SHP77 treated with DMSO at 0.1 percent for 48 hours (cell line): ENCODE data around the gene FGGY.
"Not testable (repeated sequence)": the region's sequence is repeated elsewhere in the genome, so short reads cannot be mapped to it uniquely, and the experiment has no call there.

ENCODE experiments used
- DNase-seq: peaks from one replicate; lab custom pipeline; 2025; lab: John Stamatoyannopoulos, UW

FGGY gene

GRCh38 chr1:59639266-59639665 lies 342.4 kb downstream of the FGGY start:
- no peak for DNase-seq

DNA sequence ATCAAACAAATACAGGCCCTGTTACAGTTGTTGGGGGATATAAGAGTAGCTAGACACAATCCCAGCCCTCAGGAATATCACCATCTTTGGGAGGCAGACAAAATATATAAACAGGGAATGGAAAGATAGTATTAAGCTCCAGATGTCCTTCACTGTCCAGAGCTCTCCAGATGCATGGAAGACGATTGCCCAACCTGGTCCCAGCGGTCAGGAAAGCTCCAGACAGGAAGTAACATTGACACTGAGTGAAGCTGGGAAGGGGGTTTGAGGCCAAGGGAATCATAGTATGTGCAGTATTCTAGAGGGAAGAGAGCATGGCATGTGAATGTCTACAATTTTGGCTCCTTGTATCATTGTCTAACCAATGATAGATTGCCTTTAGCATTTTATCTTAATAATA lies 344.0 kb downstream of the FGGY start:
- DNase-seq = no peak

DNA sequence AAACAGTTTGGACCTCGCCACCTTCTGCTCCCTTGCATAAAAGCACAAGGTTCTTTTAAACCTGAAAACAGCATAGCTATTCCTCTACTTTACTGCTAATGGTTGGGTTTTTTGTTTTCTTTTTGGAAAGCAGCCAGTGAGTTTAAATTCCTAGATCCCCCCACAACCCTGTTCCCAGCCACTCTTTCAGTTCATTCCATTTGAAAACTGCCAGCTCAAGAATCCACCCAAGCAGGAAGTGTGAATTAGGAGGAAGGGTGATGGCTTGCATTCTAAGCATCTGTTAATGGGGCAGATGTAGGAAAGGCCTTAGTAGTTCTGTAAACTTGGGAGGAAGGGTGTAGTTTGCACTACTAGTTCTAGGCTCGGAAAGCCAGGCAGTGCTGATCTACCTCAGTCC lies 344.9 kb downstream of the FGGY start:
- no peak for DNase-seq

- DNase-seq = no peak
These were observed 346.6 kb downstream of the FGGY start for GRCh38 chr1:59643526-59643925.

DNA sequence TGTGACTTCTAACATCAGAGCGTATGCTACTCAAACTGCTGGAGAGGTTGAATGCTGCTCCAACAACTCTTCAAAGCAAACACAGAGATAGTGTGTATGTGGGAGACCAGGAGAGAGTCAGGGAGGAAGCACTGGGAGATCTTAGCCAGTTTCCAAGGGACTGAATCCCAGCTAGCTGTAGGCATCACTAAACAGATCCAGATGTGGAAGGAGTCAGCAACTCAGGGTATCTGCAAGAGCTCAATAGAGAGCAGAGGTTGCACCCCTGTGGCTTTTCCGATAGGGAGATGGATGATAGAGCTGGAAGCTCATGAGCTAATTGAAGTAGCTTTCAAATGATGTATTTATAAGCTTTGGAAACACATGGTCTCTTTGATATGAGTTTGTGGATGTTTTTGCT lies 349.0 kb downstream of the FGGY start:
- no peak for DNase-seq

DNA sequence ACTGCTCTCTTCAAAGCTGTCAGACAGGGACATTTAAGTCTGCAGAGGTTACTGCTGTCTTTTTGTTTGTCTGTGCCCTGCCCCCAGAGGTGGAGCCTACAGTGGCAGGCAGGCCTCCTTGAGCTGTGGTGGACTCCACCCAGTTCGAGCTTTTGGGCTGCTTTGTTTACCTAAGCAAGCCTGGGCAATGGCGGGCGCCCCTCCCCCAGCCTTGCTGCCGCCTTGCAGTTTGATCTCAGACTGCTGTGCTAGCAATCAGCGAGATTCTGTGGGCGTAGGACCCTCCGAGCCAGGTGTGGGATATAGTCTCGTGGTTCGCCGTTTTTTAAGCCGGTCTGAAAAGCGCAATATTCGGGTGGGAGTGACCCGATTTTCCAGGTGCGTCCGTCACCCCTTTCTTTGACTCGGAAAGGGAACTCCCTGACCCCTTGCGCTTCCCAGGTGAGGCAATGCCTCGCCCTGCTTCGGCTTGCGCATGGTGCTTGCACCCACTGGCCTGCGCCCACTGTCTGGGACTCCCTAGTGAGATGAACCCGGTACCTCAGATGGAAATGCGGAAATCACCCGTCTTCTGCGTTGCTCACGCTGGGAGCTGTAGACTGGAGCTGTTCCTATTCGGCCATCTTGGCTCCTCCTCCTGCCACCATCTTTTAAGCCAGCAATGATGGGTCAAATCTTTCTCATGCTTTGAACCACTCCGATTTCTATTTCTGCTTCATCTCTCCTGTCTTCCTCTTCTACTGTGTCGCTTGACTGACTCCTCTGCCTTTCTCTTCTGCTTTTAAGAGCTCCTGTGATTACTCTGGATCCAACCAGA lies 356.5 kb downstream of the FGGY start:
- not testable (repeated sequence) for DNase-seq

DNA sequence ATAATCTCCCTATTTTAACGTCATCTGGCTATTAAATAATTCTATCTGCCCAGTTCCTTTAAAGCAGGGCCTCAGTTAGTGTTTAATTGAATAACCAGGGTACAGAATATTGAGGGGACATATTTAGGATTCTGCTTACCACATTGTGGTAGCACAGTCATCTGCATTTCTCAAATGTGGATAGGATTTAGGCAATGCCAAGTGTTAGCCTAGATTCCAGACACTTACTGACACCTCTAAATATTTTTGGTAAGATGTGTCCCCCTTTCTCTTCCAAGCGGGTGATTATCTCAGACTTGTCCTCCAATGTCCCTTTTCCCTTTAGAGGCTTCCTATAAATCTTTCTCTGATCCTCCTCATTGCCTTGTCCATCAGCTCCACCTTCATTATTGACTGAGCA lies 357.1 kb downstream of the FGGY start:
- DNase-seq = no peak

DNA sequence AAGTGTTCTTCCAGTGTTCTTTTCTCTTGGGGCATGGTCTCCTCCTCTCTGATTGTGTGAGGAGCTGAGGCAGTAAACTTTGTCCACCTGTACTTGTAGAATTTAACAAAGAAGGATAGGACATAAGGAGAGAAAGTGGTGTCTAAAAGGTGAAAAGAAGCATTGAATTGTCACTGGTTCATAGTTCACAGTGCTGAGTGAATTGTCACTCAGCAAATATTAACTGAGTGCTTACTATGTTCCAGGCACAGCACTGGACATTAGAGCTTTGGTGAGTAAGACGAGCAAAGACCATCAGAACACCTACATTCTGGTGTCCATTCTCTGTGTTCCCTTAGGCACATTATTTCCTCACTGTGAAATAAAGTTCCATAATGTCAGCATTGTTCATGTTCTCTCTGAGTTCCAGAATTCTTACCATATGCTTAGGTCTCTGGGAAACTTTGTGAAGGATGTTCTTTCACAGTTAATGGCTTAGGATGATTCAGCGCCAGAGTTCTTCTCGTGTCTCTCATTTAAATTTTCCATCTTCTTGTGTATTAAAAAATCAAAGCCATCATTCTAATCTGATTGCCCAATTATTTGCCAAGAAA lies 361.1 kb downstream of the FGGY start:
- DNase-seq = no peak

GRCh38 chr1:59664166-59664565 lies 367.3 kb downstream of the FGGY start:
- DNase-seq = no peak

DNA sequence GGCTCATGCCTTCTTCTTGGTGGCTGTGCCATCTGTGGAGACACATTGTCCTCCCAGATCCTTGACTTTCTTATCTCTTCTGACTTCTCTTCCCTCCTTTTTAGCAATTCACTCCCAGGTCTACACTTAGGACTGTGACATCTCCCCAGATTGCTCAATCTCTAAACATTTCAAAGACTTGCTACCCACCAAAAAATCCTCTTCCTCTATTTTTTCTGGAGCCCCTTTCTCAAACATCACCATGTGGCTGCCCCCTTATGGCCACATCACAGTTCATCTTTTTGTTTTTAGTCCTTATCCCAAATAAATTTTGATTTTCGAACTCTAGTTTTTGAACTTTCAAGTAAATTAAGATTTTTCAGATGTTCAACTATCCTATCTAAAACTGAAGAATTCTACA lies 369.2 kb downstream of the FGGY start:
- no peak for DNase-seq

- DNase-seq = no peak
These were observed 370.1 kb downstream of the FGGY start for GRCh38 chr1:59667020-59667419.

- no peak for DNase-seq
These were observed 372.9 kb downstream of the FGGY start for GRCh38 chr1:59669752-59670312.

- no peak for DNase-seq
These were observed 373.8 kb downstream of the FGGY start for GRCh38 chr1:59670662-59671061.

DNA sequence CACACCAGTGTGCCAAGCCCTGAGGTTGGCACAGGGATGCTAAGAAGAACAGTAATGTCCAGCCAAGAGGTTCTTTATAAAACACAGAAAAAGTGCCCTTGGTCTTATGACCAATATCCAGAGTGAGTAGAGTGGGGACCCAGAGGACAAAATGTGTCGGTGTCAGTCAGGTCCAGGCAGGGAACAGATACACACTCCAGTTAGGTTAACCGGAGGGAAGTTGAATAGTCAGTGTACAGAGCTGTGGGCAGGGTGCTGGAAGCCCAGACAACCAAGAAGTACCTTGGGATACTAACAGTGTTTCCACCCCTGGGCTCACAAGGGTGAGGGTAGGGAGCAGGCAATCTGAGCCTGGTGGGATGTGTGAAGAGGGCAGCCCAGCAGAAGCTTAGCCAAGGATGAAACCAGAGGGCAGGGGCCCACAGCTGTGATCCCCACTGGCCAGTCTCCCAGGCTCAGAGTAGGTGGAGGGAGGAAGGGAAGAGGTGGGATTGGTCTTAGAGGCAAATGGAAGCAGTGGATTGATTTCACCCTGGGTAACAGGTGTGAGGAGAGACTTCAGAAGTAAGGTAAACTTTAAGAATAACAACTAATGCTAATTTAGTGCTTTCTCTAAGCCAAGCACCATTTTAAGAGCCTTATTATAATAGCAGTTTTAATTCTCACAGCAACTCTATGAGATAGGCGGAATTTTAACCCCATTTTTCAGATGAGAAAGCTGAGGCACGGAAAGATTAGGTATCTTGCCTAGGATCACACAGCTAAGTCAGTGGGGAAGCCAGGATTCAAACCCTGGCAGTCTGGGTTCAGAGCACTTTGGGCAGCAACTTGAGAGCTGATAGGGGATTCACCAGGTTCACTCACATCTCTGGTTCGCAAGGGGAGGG lies 374.4 kb downstream of the FGGY start:
- no peak for DNase-seq

DNA sequence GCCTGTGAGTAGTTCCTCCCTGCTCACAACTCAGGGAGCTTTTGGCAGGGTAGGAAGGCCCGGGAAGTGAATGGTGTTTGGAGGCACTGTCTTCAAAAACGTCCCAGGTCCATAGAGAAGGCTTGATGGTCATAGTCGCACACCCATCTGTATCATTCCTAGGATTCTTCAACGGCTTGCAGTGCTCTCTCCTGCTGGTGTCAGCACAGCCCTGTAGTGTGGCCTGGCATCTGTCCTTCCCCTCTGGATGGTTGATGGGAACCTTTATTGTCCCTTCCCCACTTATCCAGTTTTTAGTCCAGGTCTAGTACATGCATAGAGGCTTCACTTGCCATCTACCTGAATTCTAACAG lies 375.0 kb downstream of the FGGY start:
- no peak for DNase-seq

DNA sequence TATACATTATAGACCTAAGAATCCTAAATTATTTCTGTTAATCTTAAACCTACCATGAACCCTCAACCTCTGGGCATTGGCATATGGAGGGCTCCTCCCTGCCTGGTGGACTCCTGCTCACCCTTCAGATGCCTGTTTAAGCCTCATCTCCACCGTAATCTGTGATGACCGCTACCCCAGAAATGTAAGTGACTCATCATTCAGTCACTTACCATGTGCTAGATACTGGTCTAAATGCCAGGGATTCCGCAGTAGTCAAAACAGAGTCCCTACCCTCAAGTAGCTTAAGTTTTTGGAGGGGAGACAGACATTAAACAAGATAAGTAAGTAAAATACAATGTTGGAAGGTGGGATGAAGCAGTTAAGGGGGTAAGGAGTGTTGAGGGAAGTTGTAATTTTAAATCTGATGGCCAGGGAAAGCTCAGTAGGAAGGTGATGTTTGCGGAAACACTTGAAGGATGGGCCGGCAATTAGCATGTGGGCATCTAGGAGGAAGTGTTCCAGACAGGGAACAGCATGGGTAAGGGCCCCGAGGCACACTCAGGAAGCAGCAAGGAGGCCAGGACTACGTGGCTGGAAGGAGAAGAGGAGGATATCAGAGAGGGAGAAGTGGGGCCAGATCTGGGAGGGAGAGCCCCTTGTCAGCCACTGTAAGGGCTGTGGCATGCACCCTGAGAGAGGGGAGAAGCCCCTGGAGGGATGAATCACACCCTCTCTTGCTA lies 376.1 kb downstream of the FGGY start:
- no peak for DNase-seq

DNA sequence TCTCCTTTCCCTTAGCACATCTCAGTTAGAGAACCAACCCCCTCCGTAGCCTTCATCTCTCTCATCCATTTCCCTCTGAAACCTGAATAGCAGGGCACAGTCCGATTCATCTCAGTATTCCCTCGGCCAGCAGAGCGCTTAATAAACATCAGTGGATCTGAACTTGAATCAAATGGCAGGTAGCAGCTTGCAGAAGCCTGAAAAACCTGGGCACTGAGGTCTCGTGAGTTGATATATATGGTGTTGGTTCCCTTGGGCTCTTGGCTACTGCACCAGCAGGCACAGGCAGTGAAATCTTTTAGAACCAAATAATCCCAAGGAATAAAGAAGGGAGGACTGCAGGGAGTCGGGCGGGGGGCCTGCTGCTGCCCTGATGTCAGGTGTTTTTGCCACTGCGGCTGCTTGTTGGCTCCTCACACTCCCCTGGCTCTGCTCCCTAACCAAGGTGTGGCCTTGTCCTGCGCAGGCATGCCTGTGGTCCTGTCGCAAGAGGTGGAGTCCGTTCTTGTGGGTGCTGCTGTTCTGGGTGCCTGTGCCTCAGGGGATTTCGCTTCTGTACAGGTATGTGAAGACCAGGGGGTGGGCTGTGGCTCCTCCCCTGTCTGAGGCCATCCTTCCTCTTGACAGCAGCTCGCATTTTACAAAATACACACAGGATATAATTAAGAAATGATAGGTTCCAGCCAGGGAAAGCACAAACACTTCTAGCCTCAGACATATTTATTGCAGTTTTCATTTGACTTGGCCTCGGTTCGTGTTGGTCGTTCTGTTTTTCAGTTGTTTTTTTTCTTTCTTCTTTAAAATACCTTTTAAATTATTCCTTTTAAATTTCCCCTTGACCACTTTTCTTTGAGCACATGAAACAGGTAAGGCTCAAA lies 376.9 kb downstream of the FGGY start:
- DNase-seq = no peak

GRCh38 chr1:59674595-59674994 lies 377.7 kb downstream of the FGGY start:
- no peak for DNase-seq

DNA sequence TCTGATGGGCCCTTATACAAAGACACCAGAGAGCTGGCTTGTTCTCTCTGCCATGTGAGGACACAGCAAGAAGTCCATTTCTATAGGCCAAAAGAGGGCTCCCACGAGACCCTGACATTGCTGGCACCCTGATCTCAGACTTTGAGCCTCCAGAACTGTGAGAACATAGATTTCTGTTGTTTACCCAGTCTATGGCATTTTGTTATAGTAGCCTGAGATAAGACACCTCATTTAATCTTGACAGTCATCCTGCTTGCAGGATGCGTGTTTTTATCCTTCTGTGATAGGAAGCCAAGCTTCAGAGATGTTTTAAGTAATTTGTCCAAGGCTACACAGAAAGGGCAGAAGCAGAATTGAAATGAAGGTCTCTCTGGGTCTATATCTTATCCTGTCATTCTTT lies 379.0 kb downstream of the FGGY start:
- DNase-seq = no peak

DNA sequence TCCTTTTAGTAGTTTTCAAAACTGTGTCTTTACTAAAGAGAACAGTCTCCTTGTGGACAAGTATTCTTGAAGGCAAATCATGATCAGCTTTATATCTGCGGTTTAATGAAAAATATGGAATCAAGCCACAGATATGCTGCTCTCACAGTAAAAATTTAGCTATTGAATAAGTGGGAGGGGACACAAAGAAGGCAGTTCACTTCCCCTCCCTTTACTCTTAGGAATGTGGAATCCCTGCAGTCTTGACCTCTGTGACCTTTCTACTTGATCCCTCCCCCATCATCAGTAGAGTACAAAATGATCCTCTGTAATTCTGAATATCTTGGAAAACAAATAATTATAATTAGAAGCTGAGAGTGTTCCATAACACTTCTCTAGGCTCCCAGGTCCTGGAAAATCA lies 381.1 kb downstream of the FGGY start:
- no peak for DNase-seq
